HL-60 (cell line): Measurements from ENCODE around the gene SACS.

ENCODE experiments used
- GABPA ChIP-seq: IDR thresholded peaks from 2 replicates; pipeline ENCODE4 v1.6.1; 2012; ENCODE audit warnings: low read depth
- POLR2AphosphoS5 ChIP-seq: IDR thresholded peaks from 2 replicates; pipeline ENCODE4 v1.6.1; 2012; ENCODE audit warnings: low read depth
- TF ChIP-seq, protein P1 (sequence below): IDR thresholded peaks from one replicate; pipeline ENCODE4 v1.5.1; 2011; ENCODE audit warnings: low read length, control low read depth, inconsistent platforms; ENCODE audit not compliant: insufficient read depth

DNA sequence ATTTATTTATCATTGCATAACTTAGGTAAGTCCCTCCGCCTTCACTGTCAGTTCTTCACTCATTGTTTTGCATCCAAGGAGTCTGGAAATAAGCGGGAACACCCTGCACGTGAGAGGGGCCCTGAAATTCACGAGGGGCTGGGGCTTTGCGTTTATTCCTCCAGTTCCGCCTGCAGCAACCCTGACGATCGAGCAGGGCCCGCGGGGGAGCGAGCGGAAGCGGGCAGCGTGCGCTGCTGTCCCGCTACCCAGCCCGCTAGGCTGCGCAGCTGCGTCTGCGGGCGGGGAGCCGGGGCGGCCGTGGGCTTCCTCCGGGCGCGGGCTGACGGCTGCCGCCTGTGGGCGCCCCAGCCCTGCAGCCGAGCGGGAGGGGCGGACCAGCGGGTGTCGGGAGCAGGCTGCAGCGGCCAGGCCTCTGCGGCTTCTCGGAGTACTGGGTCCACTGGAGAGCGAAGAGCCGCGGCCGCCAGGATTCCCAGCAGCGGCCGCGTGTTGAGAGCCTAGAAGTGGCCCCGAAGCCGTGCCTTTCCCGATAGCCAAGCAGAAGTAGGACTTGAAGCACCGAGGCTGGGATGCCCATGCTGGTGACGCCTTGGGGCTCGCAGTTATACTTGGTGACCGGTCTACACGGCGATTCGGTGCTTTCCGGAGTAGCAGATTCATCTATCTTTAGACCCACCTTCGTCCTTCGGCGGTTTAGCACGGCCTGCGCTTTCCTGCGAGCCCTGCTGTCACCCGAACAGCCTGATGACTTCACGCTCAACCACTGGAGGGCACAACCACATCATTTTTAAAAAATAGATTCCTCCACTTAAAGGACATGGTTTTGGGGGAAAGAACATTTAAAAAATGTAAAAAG, 32.9 kb upstream of the SACS start:
- TF ChIP-seq, protein P1, sequence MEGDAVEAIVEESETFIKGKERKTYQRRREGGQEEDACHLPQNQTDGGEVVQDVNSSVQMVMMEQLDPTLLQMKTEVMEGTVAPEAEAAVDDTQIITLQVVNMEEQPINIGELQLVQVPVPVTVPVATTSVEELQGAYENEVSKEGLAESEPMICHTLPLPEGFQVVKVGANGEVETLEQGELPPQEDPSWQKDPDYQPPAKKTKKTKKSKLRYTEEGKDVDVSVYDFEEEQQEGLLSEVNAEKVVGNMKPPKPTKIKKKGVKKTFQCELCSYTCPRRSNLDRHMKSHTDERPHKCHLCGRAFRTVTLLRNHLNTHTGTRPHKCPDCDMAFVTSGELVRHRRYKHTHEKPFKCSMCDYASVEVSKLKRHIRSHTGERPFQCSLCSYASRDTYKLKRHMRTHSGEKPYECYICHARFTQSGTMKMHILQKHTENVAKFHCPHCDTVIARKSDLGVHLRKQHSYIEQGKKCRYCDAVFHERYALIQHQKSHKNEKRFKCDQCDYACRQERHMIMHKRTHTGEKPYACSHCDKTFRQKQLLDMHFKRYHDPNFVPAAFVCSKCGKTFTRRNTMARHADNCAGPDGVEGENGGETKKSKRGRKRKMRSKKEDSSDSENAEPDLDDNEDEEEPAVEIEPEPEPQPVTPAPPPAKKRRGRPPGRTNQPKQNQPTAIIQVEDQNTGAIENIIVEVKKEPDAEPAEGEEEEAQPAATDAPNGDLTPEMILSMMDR: peak; percentile 12
- peak; percentile 76 for TF ChIP-seq POLR2AphosphoS5
- peak; percentile 44; the same call in 1 of the 2 replicates for TF ChIP-seq GABPA
